Natural killer cell treated with Interleukin-12 subunit alpha and Interleukin-12 subunit beta and Interleukin-15 and Interleukin-18, amount 100 ng/mL, for 72 hours (primary cell): ENCODE measurements around the gene DCP2. TPM values are rescaled to one million over a fixed set of nuclear protein-coding genes. Genes with fewer than 3 reads are reported as not detected.

Source experiments
- ATAC-seq, 2 donors: fragments of 150-1000 bp; cut with Tn5 transposase in 1 of 2; sonication (Bioruptor Pico), chemical (Tn5 transposase) in 1 of 2; 2 replicates each; pipeline ENCODE4 v1.10.0; 2021
- DNase-seq: peaks from one replicate; pipeline ENCODE4 v3.0.0; 2022; ENCODE audit warnings: low spot score
- H3K27ac Mint-ChIP-seq, 2 donors: 1 replicate in 1 of 2; 2 replicates in 1 of 2; pipeline ENCODE4 v1.8.0; 2022; ENCODE audit warnings: mixed read lengths in 2 of 2, mild to moderate bottlenecking in 1 of 2, moderate library complexity in 1 of 2
- H3K27me3 Mint-ChIP-seq, 2 donors: 1 replicate in 1 of 2; 2 replicates in 1 of 2; pipeline ENCODE4 v1.8.0; 2022; ENCODE audit warnings: mixed read lengths in 2 of 2
- H3K36me3 Mint-ChIP-seq: one replicate; pipeline ENCODE4 v1.8.0; 2022; ENCODE audit warnings: mixed read lengths
- H3K4me1 Mint-ChIP-seq, 2 donors: 1 replicate in 1 of 2; 2 replicates in 1 of 2; pipeline ENCODE4 v1.8.0; 2022; ENCODE audit warnings: low read depth in 2 of 2, mixed read lengths in 2 of 2, mild to moderate bottlenecking in 1 of 2
- H3K4me3 Mint-ChIP-seq: one replicate; pipeline ENCODE4 v1.8.0; 2022; ENCODE audit warnings: mixed read lengths
- H3K9me3 Mint-ChIP-seq: 2 replicates; pipeline ENCODE4 v1.8.0; 2022; ENCODE audit warnings: mixed read lengths
- total RNA-seq, 2 donors: library from RNA; stranded (reverse); gene quantifications; one replicate each; pipeline ENCODE4 v1.2.3, GENCODE V29; 2022

Gene DCP2
- total RNA-seq, 2 donors from 2014 or later = 76.9 to 95.1 TPM

DNA sequence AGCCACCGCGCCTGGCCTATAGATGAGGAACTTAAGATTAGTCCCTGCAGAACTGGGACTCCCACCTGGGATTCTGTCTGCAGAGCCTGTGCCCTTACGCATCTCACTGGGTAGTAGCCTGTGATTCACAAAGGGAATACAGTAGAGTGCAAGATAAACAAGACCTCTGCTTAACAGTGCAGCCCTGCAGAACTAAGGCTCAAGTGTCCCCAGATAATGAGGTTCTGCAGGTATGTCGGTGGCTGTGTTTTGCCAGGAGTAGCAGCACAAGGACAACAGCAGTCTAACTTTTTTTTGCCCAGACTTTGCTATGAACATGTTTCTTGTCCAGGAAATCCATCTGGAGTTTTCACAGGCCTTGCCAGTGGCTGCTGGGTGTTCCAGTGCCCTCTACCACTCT, 59.7 kb downstream of the DCP2 start:
- H3K27me3 Mint-ChIP-seq = no peaks in the 10 kb centered on the region
- H3K27ac Mint-ChIP-seq = no peak overlapping the region
- no peak overlapping the region for H3K4me3 Mint-ChIP-seq
- H3K9me3 Mint-ChIP-seq = no peaks in the 10 kb centered on the region
- peaks cover 13 to 18% of the 10 kb centered on the region in 2 donors for H3K4me1 Mint-ChIP-seq
- DNase-seq = no peak
- ATAC-seq = no peak
- H3K36me3 Mint-ChIP-seq = no peaks in the 10 kb centered on the region

GRCh38 chr5:113036826-113037225, 60.2 kb downstream of the DCP2 start:
- Mint-ChIP-seq H3K36me3 (no peaks in the 10 kb centered on the region), H3K27me3 (no peaks in the 10 kb centered on the region), H3K4me1 (peaks cover 13 to 18% of the 10 kb centered on the region in 2 donors), H3K4me3 (no peak overlapping the region), H3K9me3 (no peaks in the 10 kb centered on the region), H3K27ac (no peak overlapping the region)
- no peak for ATAC-seq
- DNase-seq = no peak

GRCh38 chr5:113038136-113038535, 61.5 kb downstream of the DCP2 start:
- Mint-ChIP-seq H3K9me3 (no peaks in the 10 kb centered on the region), H3K4me3 (no peak overlapping the region), H3K4me1 (peaks cover 12 to 13% of the 10 kb centered on the region in 2 donors), H3K36me3 (no peaks in the 10 kb centered on the region), H3K27me3 (no peaks in the 10 kb centered on the region), H3K27ac (no peak overlapping the region)
- ATAC-seq = no peak
- DNase-seq = no peak

DNA sequence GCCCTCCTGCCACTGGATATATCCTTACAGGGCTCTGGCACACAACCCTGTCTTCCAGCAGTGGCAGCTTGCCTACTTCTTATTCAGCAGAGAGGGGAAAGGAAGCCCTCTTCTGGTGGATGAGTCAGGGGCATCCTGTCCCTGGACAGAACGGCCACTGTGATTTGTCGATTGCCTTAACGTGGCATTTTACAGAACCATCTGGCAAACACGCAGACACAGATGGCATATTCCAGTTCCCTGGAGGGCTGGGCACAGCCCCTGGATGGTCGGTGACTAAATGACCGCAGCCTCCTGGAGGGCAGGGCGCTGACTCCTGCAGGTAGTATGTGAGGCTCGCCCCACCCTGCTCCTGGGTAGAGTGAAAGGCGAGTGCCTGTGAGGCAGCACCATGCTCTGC, 62.1 kb downstream of the DCP2 start:
- peaks cover 12 to 13% of the 10 kb centered on the region in 2 donors for H3K4me1 Mint-ChIP-seq
- DNase-seq (no peak), ATAC-seq (peak in 1 of 2 donors; percentile 33)
- H3K4me3 Mint-ChIP-seq = no peak overlapping the region
- no peaks in the 10 kb centered on the region for H3K36me3 Mint-ChIP-seq
- H3K27me3 Mint-ChIP-seq = no peaks in the 10 kb centered on the region
- H3K9me3 Mint-ChIP-seq = no peaks in the 10 kb centered on the region
- no peak overlapping the region for H3K27ac Mint-ChIP-seq

- H3K4me3 Mint-ChIP-seq = no peak overlapping the region
- no peaks in the 10 kb centered on the region for H3K27me3 Mint-ChIP-seq
- H3K4me1 Mint-ChIP-seq = peaks cover 12 to 13% of the 10 kb centered on the region in 2 donors
- no peak overlapping the region for H3K27ac Mint-ChIP-seq
- no peaks in the 10 kb centered on the region for H3K36me3 Mint-ChIP-seq
- H3K9me3 Mint-ChIP-seq = no peaks in the 10 kb centered on the region
- DNase-seq (no peak), ATAC-seq (no peak)
Measured at GRCh38 chr5:113039229-113039933, 62.8 kb downstream of the DCP2 start.

GRCh38 chr5:113039934-113040285, 63.3 kb downstream of the DCP2 start:
- Mint-ChIP-seq H3K4me1 (peaks cover 9% of the 10 kb centered on the region in 2 donors), H3K27ac (no peak overlapping the region), H3K36me3 (no peaks in the 10 kb centered on the region), H3K4me3 (no peak overlapping the region), H3K9me3 (no peaks in the 10 kb centered on the region), H3K27me3 (no peaks in the 10 kb centered on the region)
- no peak for DNase-seq
- ATAC-seq = no peak

DNA sequence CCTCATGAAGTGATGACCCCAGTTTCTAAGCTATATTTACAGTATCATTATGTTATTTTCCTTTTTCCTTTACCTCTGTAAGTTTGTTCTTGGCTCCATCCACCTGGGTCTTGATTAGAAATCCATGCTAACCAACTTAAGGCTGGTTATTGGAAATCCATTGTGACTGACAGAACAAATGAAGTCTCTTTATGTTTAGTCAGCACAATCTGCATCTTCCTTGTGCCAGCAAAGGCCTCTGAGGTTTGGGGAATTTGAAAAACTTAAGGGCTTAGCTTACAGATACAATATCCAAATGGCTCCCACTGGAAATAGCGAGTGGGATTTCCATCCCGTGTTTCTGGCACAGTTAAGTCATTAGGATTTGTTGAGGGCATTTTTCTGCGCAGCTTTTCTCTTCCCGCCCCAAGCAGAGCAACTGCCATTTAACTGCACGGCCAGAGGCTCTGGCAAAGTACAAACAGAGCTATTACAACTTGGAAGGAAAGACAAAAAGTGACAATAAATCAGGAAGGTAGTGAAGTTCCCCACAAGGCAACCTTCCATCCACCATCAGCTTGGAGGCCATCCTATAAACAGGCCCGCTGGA, 64.2 kb downstream of the DCP2 start:
- Mint-ChIP-seq H3K36me3 (no peaks in the 10 kb centered on the region), H3K27me3 (no peaks in the 10 kb centered on the region), H3K4me1 (peaks cover 0 to under 1% of the 10 kb centered on the region in 2 donors), H3K9me3 (no peaks in the 10 kb centered on the region), H3K4me3 (no peak overlapping the region), H3K27ac (no peak overlapping the region)
- ATAC-seq (no peak), DNase-seq (no peak)

DNA sequence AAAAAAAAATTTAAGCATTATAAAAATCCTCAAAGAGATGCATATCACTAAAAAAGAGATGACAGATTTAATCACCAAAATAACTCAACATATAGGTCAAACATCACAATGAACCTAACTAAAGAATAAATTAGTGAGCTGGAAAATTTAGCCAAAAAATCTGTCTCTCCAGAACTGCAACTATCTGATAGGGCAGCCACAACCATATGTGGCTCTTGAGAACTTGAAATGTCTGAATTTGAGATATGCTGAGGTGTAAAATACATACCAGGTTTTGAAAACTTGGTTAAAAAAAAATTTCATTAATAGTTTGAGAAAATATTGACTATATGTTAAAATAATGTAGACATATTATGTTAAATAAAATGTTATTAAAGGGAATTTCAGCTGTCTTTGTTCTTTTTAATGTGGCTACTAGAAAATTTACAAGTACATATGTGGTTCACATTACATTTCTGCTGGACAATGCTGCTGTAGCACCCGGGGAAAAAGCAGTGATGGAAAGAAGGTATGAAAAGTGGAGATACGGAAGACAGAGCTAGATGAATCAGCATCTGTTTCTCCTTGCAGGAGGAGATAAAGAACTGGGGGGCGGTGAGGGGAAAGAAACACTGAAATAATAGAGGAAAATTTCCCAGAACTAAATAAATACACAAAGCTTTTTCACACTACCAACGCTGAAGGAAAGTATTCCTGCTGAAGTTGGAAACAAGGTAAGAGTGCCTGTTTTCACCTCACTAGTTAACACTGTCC, 66.1 kb downstream of the DCP2 start:
- no peaks in the 10 kb centered on the region for H3K27me3 Mint-ChIP-seq
- no peak overlapping the region for H3K4me3 Mint-ChIP-seq
- DNase-seq = no peak
- H3K9me3 Mint-ChIP-seq = no peaks in the 10 kb centered on the region
- H3K4me1 Mint-ChIP-seq = no peaks in the 10 kb centered on the region
- no peak overlapping the region for H3K27ac Mint-ChIP-seq
- no peak for ATAC-seq
- H3K36me3 Mint-ChIP-seq = no peaks in the 10 kb centered on the region

DNA sequence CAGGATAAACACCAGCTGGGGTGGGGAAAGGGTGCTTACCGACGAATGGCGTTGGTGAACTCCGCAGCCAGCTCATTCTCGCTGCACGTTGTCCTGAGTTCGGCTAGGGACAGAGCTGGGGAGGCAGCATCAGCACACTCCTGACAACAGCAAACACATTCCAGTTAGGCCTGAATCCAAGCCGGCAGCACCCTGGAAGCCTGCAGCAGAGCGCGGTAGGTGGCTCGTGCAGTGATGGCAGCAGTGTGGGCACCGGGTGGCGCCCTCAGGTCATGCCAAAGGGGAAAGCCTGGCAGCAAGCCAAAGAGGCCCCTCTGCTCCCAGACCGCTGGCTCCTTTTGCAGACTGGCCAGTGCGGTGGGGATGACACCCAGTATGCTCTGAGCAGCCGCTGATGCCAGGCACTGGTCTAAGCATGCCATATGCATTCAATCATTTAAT, 66.9 kb downstream of the DCP2 start:
- Mint-ChIP-seq H3K4me3 (no peak overlapping the region), H3K9me3 (no peaks in the 10 kb centered on the region), H3K27me3 (no peaks in the 10 kb centered on the region), H3K27ac (no peak overlapping the region), H3K4me1 (no peaks in the 10 kb centered on the region), H3K36me3 (no peaks in the 10 kb centered on the region)
- no peak for DNase-seq
- peak in 1 of 2 donors; percentile 22 for ATAC-seq

GRCh38 chr5:113044776-113045465, 68.3 kb downstream of the DCP2 start:
- no peak overlapping the region for H3K27ac Mint-ChIP-seq
- H3K4me1 Mint-ChIP-seq = no peaks in the 10 kb centered on the region
- H3K9me3 Mint-ChIP-seq = no peaks in the 10 kb centered on the region
- DNase-seq = no peak
- H3K4me3 Mint-ChIP-seq = no peak overlapping the region
- no peaks in the 10 kb centered on the region for H3K27me3 Mint-ChIP-seq
- no peaks in the 10 kb centered on the region for H3K36me3 Mint-ChIP-seq
- no peak for ATAC-seq

- Mint-ChIP-seq H3K9me3 (no peaks in the 10 kb centered on the region), H3K27ac (no peak overlapping the region), H3K4me3 (no peak overlapping the region), H3K36me3 (no peaks in the 10 kb centered on the region), H3K4me1 (peaks cover 4 to 9% of the 10 kb centered on the region in 2 donors), H3K27me3 (no peaks in the 10 kb centered on the region)
- DNase-seq = no peak
- no peak for ATAC-seq
Measured at GRCh38 chr5:113047234-113047633, 70.6 kb downstream of the DCP2 start.

DNA sequence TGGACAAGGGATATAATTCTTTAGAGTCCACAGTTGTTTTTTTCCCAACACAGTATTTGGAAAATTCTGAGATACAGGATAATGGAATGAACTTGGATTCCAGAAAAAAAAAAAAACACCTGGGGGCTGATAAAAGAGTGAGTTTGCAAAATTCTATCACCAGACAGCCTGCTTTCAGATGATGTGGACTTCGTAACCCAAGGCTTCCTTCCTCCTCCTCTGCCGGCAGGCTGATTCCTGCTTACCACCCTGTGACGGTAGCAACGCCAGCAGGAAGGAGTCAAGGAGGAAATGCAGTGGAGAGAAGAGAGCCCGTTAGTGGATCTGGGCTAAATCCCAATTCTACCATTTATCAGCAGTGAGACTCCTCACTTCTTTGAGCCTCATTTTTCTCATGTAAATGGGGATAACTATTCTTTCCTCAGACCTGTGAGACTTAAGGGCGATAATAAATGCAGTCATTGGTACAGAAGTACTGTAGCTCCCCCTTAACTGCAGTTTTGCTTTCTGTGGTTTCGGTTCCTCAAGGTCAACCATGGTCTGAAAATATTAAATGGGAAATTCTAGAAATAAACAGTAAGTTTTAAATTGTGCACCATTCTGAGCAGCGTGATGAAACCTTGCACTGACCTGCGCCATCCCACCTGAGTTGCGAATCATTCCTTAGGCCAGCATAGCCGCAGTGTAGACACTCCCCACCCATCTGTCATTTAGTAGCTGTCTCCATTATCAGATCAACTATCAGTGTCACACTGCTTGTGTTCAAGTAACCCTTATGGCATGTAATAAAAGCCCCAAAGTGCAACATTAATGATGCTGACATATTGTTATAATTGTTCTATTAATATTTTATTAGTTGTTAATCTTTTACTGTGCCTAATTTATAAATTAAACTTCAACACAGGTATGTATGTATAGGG, 71.4 kb downstream of the DCP2 start:
- DNase-seq (no peak), ATAC-seq (no peak)
- Mint-ChIP-seq H3K9me3 (no peaks in the 10 kb centered on the region), H3K4me1 (peaks cover 4 to 9% of the 10 kb centered on the region in 2 donors), H3K4me3 (no peak overlapping the region), H3K27ac (no peak overlapping the region), H3K27me3 (no peaks in the 10 kb centered on the region), H3K36me3 (no peaks in the 10 kb centered on the region)

- no peak for ATAC-seq
Measured at GRCh38 chr5:113048931-113049330, 72.3 kb downstream of the DCP2 start.

More at GRCh38 chr5:113048931-113049330, 72.3 kb downstream of the DCP2 start:
- Mint-ChIP-seq H3K4me3 (no peak overlapping the region), H3K9me3 (no peaks in the 10 kb centered on the region), H3K36me3 (no peaks in the 10 kb centered on the region), H3K27ac (no peak overlapping the region), H3K4me1 (peaks cover 4 to 9% of the 10 kb centered on the region in 2 donors), H3K27me3 (no peaks in the 10 kb centered on the region)
- DNase-seq = no peak
